Activated B cell treated with CpG ODN at 0.5 μM for 24 hours (primary cell): Measurements from ENCODE around the gene KIAA0825. TPM values are rescaled to one million over a fixed set of nuclear protein-coding genes. Genes with fewer than 3 reads are reported as not detected.

Source experiments
- ATAC-seq: fragments of 200-7000 bp; cut with Tn5 transposase; one replicate; pipeline ENCODE4 v1.10.0; 2021; ENCODE audit warnings: low read depth, mild to moderate bottlenecking, moderate library complexity
- CTCF ChIA-PET: fragments of 350-600 bp; sonication (Branson Sonifier 250); formaldehyde crosslinking; loops from one replicate; lab custom pipeline; 2021; ENCODE audit warnings: antibody characterized with exemption; lab: Charles Lee
- POLR2A ChIA-PET: fragments of 350-600 bp; sonication (Branson Sonifier 250); formaldehyde crosslinking; loops from one replicate; lab custom pipeline; 2021; ENCODE audit warnings: antibody characterized with exemption; lab: Charles Lee
- DNase-seq: peaks from one replicate; pipeline ENCODE4 v3.0.0; 2022
- H3K27ac Mint-ChIP-seq: one replicate; pipeline ENCODE4 v1.8.0; 2020; ENCODE audit warnings: mixed read lengths
- H3K27me3 Mint-ChIP-seq: one replicate; pipeline ENCODE4 v1.8.0; 2021; ENCODE audit warnings: mixed read lengths
- H3K36me3 Mint-ChIP-seq: one replicate; pipeline ENCODE4 v1.8.0; 2021; ENCODE audit warnings: low read depth, mixed read lengths
- H3K4me1 Mint-ChIP-seq: one replicate; pipeline ENCODE4 v1.8.0; 2021; ENCODE audit warnings: mixed read lengths
- H3K4me3 Mint-ChIP-seq: one replicate; pipeline ENCODE4 v1.8.0; 2020; ENCODE audit warnings: mild to moderate bottlenecking, mixed read lengths
- H3K9me3 Mint-ChIP-seq: one replicate; pipeline ENCODE4 v1.8.0; 2020; ENCODE audit warnings: mixed read lengths
- intact Hi-C: fragments of 100-400 bp; cut with micrococcal nuclease; formaldehyde crosslinking; loops from one replicate; pipeline ENCODE4 v1.15.1; 2024
- total RNA-seq: library from RNA; stranded (reverse); gene quantifications from 2 replicates; pipeline ENCODE4 v1.2.3, GENCODE V29; 2022
- TF ChIP-seq, protein P1 (sequence below): fragments of 200-600 bp; IDR thresholded peaks from one replicate; pipeline ENCODE4 v1.8.0; 2022; ENCODE audit warnings: antibody characterized with exemption, mild to moderate bottlenecking

KIAA0825 gene
- total RNA-seq, 1 donor from 2014 or later = 2.3 TPM

DNA sequence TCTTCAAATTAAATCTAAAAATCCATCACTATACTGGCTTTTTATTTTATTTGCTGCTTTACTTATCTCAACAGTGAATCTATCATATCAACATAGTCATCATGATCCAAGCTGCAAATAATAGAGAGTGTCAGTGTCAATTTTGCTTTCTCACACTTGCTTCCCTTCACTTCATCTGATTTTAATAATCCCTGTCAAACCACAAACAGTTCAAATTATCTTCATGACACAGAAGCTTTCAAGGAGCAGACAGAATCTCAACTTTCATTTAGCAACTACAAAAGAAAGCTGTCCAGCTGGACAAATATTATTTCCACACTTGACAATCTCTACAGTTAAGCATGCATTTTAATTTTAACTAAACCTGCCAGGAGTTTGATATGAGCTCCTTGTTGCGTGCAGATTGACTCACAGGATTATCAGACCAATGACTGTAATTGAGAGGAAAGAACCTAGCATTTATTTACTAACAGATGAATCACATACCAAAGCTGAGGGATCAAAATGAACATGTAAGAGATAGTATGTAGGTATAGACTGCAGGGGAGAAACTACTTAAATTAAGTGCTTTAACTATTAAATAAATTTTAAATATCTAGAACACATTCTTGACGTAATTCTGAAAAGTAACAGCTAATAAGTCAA is 56.0 kb downstream of the KIAA0825 start:
- ATAC-seq = no peak
- DNase-seq = no peak
- Mint-ChIP-seq H3K27ac (no peak overlapping the region), H3K4me1 (no peaks in the 10 kb centered on the region), H3K9me3 (no peaks in the 10 kb centered on the region), H3K36me3 (no peaks in the 10 kb centered on the region), H3K4me3 (no peak overlapping the region), H3K27me3 (no peaks in the 10 kb centered on the region)
- CTCF ChIA-PET = no interaction called here
- intact Hi-C loops = no loop called here
- POLR2A ChIA-PET = no interaction called here
- TF ChIP-seq, protein P1, sequence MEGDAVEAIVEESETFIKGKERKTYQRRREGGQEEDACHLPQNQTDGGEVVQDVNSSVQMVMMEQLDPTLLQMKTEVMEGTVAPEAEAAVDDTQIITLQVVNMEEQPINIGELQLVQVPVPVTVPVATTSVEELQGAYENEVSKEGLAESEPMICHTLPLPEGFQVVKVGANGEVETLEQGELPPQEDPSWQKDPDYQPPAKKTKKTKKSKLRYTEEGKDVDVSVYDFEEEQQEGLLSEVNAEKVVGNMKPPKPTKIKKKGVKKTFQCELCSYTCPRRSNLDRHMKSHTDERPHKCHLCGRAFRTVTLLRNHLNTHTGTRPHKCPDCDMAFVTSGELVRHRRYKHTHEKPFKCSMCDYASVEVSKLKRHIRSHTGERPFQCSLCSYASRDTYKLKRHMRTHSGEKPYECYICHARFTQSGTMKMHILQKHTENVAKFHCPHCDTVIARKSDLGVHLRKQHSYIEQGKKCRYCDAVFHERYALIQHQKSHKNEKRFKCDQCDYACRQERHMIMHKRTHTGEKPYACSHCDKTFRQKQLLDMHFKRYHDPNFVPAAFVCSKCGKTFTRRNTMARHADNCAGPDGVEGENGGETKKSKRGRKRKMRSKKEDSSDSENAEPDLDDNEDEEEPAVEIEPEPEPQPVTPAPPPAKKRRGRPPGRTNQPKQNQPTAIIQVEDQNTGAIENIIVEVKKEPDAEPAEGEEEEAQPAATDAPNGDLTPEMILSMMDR = no peak

GRCh38 chr5:94558028-94558427 is 60.4 kb downstream of the KIAA0825 start:
- Mint-ChIP-seq H3K4me3 (no peak overlapping the region), H3K27ac (no peak overlapping the region), H3K4me1 (no peaks in the 10 kb centered on the region), H3K36me3 (no peaks in the 10 kb centered on the region), H3K27me3 (no peaks in the 10 kb centered on the region), H3K9me3 (no peaks in the 10 kb centered on the region)
- ChIA-PET POLR2A (no interaction called here), CTCF (no interaction called here)
- intact Hi-C loops = no loop called here
- ATAC-seq (no peak), DNase-seq (no peak)
- TF ChIP-seq, protein P1 = no peak

- intact Hi-C loops = no loop called here
- H3K4me1 Mint-ChIP-seq = no peaks in the 10 kb centered on the region
Measured at GRCh38 chr5:94551858-94552257, 66.5 kb downstream of the KIAA0825 start.

DNA sequence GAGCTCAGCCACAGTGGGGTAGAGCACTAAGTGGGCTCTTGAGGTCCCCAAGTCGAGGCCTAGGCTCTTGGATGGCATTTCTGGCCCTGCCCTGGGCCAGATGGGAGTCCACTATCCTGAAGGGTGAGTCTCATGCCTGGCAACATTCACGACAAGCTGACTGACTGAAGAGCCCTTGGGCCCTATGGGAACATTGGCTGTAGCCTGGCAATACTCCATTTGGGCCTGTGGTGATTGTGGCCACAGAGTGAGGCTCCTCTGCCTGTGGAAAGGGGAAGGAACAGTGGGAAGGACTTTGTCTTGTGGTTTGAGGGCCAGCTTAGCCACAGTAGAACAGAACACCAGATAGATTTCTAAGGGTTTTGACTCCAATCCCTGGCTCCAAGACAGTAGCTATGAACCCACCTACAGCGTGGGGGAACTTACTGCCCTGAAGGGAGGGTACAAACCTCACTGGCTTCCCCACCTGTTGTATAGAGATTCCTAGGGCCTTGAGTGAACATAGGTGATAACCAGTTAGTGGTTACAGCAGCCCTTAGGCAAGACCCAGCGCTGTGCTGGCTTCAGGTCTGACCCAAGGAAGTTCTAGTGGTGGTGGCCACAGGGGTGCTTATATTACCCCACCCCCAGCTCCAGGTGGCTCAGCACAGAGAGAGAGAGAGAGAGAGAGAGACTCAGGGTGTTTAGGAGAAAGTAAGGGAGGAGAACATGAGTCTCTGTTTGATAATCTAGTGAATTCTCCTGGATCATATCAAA is 72.4 kb downstream of the KIAA0825 start:
- H3K9me3 Mint-ChIP-seq = peaks cover 11% of the 10 kb centered on the region
- no peak overlapping the region for H3K27ac Mint-ChIP-seq
- H3K27me3 Mint-ChIP-seq = no peaks in the 10 kb centered on the region
- intact Hi-C loops = no loop called here
- ATAC-seq (no peak), DNase-seq (no peak)
- H3K4me3 Mint-ChIP-seq = no peak overlapping the region
- ChIA-PET CTCF (no interaction called here), POLR2A (no interaction called here)
- H3K4me1 Mint-ChIP-seq = peaks cover 8% of the 10 kb centered on the region
- TF ChIP-seq, protein P1 = no peak
- peaks cover 1% of the 10 kb centered on the region for H3K36me3 Mint-ChIP-seq

More at GRCh38 chr5:94551858-94552257, 66.5 kb downstream of the KIAA0825 start:
- ATAC-seq (no peak), DNase-seq (no peak)
- POLR2A ChIA-PET = no interaction called here
- TF ChIP-seq, protein P1 = no peak
- Mint-ChIP-seq H3K36me3 (no peaks in the 10 kb centered on the region), H3K27me3 (no peaks in the 10 kb centered on the region), H3K27ac (no peak overlapping the region), H3K9me3 (peaks cover 8% of the 10 kb centered on the region), H3K4me3 (no peak overlapping the region)
- CTCF ChIA-PET = no interaction called here

- Mint-ChIP-seq H3K4me3 (no peak overlapping the region), H3K27ac (no peak overlapping the region), H3K9me3 (peaks cover 12% of the 10 kb centered on the region), H3K4me1 (peaks cover 8% of the 10 kb centered on the region), H3K36me3 (peaks cover 1% of the 10 kb centered on the region), H3K27me3 (no peaks in the 10 kb centered on the region)
- TF ChIP-seq, protein P1 = no peak
- ATAC-seq (no peak), DNase-seq (no peak)
- ChIA-PET CTCF (no interaction called here), POLR2A (no interaction called here)
- intact Hi-C loops = no loop called here
Measured at GRCh38 chr5:94544875-94545547, 73.4 kb downstream of the KIAA0825 start.
